Keratinocyte (primary cell): ENCODE measurements around the gene IL17REL. TPM values are rescaled to one million over a fixed set of nuclear protein-coding genes. Genes with fewer than 3 reads are reported as not detected.

Source experiments
- DNase-seq: peaks from one replicate; pipeline ENCODE4 v3.0.0-alpha.2; 2011; ENCODE audit warnings: low read depth, missing footprints, low spot score
- FAIRE-seq: peaks from 2 replicates; lab custom pipeline; 2011; peaks lifted over from hg19 to GRCh38; lab: Jason Lieb, UNC
- H2AFZ ChIP-seq: 2 replicates; pipeline ENCODE4 v1.6.0; 2012; ENCODE audit warnings: low read length, control low read depth, inconsistent platforms; ENCODE audit not compliant: control insufficient read depth
- H3K27ac ChIP-seq: 2 replicates; pipeline ENCODE4 v1.5.1; 2011; ENCODE audit warnings: low read length; ENCODE audit not compliant: control insufficient read depth, insufficient read depth
- H3K27me3 ChIP-seq: 3 replicates; pipeline ENCODE4 v1.6.0; 2011; ENCODE audit warnings: low read length; ENCODE audit not compliant: control insufficient read depth, insufficient read depth; ENCODE audit errors: extremely low read depth
- H3K36me3 ChIP-seq, 2 experiments: 2 replicates in 1 of 2; 3 replicates in 1 of 2; pipeline ENCODE4 v1.5.1; 2011; ENCODE audit warnings: low read length in 2 of 2, mild to moderate bottlenecking in 1 of 2; ENCODE audit not compliant: control insufficient read depth in 2 of 2, insufficient read depth in 2 of 2; ENCODE audit errors: extremely low read depth in 1 of 2
- H3K4me1 ChIP-seq: 3 replicates; pipeline ENCODE4 v1.5.1; 2011; ENCODE audit warnings: low read length; ENCODE audit not compliant: control insufficient read depth, insufficient read depth; ENCODE audit errors: extremely low read depth
- H3K4me2 ChIP-seq: 3 replicates; pipeline ENCODE4 v1.6.0; 2011; ENCODE audit warnings: low read depth, low read length; ENCODE audit not compliant: control insufficient read depth, insufficient read depth; ENCODE audit errors: extremely low read depth
- H3K4me3 ChIP-seq, 3 experiments: fragments of 200-600 bp in 1 of 3; sonication (generic) in 1 of 3; 2 replicates in 2 of 3; 3 replicates in 1 of 3; pipeline ENCODE4 v1.5.1; 2011 to 2016; ENCODE audit warnings: low read length in 3 of 3, mild to moderate bottlenecking in 3 of 3, control low read depth in 2 of 3, inconsistent platforms in 1 of 3, low read depth in 1 of 3, mixed read lengths in 1 of 3, mixed run types in 1 of 3, moderate library complexity in 1 of 3; ENCODE audit not compliant: control insufficient read depth in 2 of 3, insufficient read depth in 2 of 3; ENCODE audit errors: extremely low read depth in 1 of 3
- H3K79me2 ChIP-seq: 2 replicates; pipeline ENCODE4 v1.6.0; 2012; ENCODE audit warnings: low read length; ENCODE audit not compliant: control insufficient read depth, insufficient read depth
- H3K9ac ChIP-seq: 3 replicates; pipeline ENCODE4 v1.6.0; 2011; ENCODE audit warnings: low read length; ENCODE audit not compliant: control insufficient read depth, insufficient read depth; ENCODE audit errors: extremely low read depth
- H3K9me1 ChIP-seq: 3 replicates; pipeline ENCODE4 v1.6.0; 2011; ENCODE audit warnings: low read length; ENCODE audit not compliant: control insufficient read depth, insufficient read depth; ENCODE audit errors: extremely low read depth
- H3K9me3 ChIP-seq: 2 replicates; pipeline ENCODE4 v1.5.1; 2012; ENCODE audit warnings: low read depth, low read length; ENCODE audit not compliant: control insufficient read depth
- H4K20me1 ChIP-seq: 3 replicates; pipeline ENCODE4 v1.6.0; 2011; ENCODE audit warnings: low read length; ENCODE audit not compliant: control insufficient read depth, insufficient read depth; ENCODE audit errors: extremely low read depth
- EZH2 ChIP-seq: IDR thresholded peaks from one replicate; pipeline ENCODE4 v1.6.1; 2012; ENCODE audit warnings: inconsistent platforms, mild to moderate bottlenecking, low read length, moderate library complexity
- dilution Hi-C: fragments of 300-500 bp; cut with MboI; formaldehyde crosslinking; loops from one replicate; pipeline ENCODE4 v1.7.0; 2020; ENCODE audit warnings: low sequenced_read_pairs; ENCODE audit not compliant: extremely low pct_ligation_motif_present
- polyA plus RNA-seq, 5 experiments: library from polyadenylated mRNA; depleted of rRNA in 3 of 5; stranded (reverse) in 3 of 5; stranded (forward) in 1 of 5; unstranded in 1 of 5; fragments of >200 nt; gene quantifications; 1 replicate in 1 of 5; 2 replicates in 3 of 5; 3 replicates in 1 of 5; pipeline versions ENCODE4 v1.2.1 to v1.2.3, GENCODE V29; 2011 to 2012; ENCODE audit warnings: missing spikeins in 2 of 5, low read depth in 1 of 5, low replicate concordance in 1 of 5
- TF ChIP-seq, protein P1 (sequence below), 3 experiments: IDR thresholded peaks in 1 of 3; conservative IDR thresholded peaks in 1 of 3; optimal IDR thresholded peaks in 1 of 3; 2 replicates in 2 of 3; 3 replicates in 1 of 3; pipeline versions ENCODE3 to v1.5.1; 2011; ENCODE audit warnings: low read length in 3 of 3, mild to moderate bottlenecking in 3 of 3, moderate library complexity in 2 of 3, control low read depth in 1 of 3, inconsistent platforms in 1 of 3; ENCODE audit not compliant: insufficient read depth in 2 of 3; ENCODE audit errors: extremely low read depth in 1 of 3

The IL17REL gene
- polyA plus RNA-seq, 1 donor (not counting 4 experiments of a cell fraction or from before 2014, with no cell fraction given), result not detected

DNA sequence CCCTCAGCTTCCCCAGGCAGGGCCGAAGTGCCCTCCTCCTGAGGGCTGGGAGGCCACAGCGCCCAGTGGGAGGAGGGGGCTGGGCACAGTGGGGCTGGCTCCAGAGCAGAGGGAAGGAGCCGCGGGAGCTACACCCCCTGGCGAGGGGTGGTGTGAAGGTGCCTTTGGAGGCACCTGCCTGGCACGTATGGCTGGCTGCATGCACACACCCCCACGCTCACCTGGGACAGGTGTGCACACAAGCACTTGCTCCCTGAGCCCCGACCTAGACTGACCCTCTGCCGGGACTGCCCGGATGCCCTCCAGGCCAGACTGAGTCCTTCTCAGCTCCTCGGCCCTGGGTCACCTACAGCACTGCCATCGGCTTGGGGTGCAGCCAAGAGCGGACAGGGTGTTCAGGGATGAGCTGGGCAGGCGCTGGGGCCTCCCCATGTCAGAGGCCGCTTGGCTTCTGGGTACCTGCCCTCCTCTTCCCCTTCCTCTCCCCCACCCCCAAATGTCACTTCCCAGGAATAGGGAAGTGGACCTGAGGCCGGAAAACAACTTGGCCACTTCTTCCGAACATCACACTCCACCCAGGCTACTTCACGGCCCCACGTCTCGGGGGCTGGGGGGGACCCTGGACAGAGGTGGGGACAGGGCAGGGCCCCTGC lies 59.4 kb downstream of the IL17REL start:
- FAIRE-seq, result no peak

DNA sequence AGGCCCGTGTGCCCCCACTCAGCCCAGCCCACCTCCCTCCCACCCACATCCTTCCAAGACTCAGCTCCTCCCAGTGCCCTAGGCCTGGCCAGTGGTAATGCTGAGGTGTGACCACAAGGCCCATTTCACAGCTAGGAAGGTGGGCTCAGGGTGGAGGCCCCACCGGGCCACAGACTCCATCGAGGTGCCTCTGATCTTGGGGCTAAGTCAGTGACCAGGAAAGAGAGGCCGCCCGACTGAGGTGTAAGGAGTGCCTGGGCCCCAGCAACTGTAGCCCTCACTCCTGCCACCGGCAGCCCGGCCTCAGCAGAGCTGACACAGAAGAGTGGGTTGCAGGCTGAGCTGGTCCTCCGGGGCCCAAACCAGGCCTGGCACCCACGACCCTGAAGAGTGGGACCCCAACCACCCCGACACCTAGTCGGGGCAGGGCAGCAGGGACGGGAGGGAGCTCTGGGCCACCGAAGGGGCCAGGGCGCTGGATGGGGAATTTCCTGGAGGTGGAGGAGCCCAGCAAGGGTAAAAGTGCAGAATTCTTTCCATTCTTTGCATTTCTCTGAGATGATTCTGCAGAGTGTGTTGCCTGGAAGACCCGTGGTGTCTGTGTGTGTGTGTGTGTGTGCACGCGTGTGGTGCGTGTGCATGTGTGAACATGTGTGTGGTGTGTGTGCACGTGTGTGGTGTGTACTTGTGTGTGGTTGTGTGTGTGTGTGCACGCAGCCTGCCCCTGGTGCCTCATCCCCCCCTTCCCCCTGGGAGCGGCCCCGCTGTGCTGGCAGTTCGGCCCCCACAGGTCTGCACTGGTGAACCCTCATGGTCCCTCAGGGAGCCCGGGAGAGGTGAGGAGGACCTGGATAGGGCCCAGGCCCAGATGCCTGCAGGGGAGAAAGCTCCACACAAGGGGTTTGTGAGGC lies 60.3 kb downstream of the IL17REL start:
- Histone ChIP-seq H4K20me1 (no peaks in the 10 kb centered on the region), H3K4me3 (no peak overlapping the region), H2AFZ (peak overlapping the region; percentile 33), H3K36me3 (no peaks in the 10 kb centered on the region), H3K27me3 (no peaks in the 10 kb centered on the region), H3K9me1 (no peaks in the 10 kb centered on the region), H3K9me3 (no peaks in the 10 kb centered on the region), H3K4me2 (peak overlapping the region; percentile 35), H3K9ac (peak overlapping the region; percentile 72), H3K79me2 (no peaks in the 10 kb centered on the region), H3K27ac (peak overlapping the region; percentile 69), H3K4me1 (peaks cover 31% of the 10 kb centered on the region)
- no peak for FAIRE-seq
- dilution Hi-C loops, result no loop called here
- DNase-seq, result no peak
- TF ChIP-seq, protein P1, sequence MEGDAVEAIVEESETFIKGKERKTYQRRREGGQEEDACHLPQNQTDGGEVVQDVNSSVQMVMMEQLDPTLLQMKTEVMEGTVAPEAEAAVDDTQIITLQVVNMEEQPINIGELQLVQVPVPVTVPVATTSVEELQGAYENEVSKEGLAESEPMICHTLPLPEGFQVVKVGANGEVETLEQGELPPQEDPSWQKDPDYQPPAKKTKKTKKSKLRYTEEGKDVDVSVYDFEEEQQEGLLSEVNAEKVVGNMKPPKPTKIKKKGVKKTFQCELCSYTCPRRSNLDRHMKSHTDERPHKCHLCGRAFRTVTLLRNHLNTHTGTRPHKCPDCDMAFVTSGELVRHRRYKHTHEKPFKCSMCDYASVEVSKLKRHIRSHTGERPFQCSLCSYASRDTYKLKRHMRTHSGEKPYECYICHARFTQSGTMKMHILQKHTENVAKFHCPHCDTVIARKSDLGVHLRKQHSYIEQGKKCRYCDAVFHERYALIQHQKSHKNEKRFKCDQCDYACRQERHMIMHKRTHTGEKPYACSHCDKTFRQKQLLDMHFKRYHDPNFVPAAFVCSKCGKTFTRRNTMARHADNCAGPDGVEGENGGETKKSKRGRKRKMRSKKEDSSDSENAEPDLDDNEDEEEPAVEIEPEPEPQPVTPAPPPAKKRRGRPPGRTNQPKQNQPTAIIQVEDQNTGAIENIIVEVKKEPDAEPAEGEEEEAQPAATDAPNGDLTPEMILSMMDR (optimal IDR thresholded peaks at IDR 0.05 in 1 of 3, IDR thresholded peaks at IDR 0.05 in 1 of 3, conservative IDR thresholded peaks at IDR 0.05 in 1 of 3; ENCODE audit: extremely low read depth in 1 of 3, insufficient read depth in 2 of 3, low read length in 3 of 3), result no peak
- TF ChIP-seq EZH2, result no peak

More for the DNA sequence above, 59.4 kb downstream of the IL17REL start:
- Histone ChIP-seq H3K27me3 (no peaks in the 10 kb centered on the region), H2AFZ (no peak overlapping the region), H3K4me1 (peaks cover 31% of the 10 kb centered on the region), H3K9ac (no peak overlapping the region), H3K9me1 (no peaks in the 10 kb centered on the region), H3K27ac (no peak overlapping the region), H3K4me2 (no peak overlapping the region), H4K20me1 (no peaks in the 10 kb centered on the region), H3K36me3 (no peaks in the 10 kb centered on the region), H3K4me3 (no peak overlapping the region), H3K79me2 (no peaks in the 10 kb centered on the region), H3K9me3 (no peaks in the 10 kb centered on the region)
- TF ChIP-seq, protein P1 (optimal IDR thresholded peaks at IDR 0.05 in 1 of 3, IDR thresholded peaks at IDR 0.05 in 1 of 3, conservative IDR thresholded peaks at IDR 0.05 in 1 of 3; ENCODE audit: extremely low read depth in 1 of 3, insufficient read depth in 2 of 3, low read length in 3 of 3), result no peak
- no peak for TF ChIP-seq EZH2
- dilution Hi-C loops, result no loop called here
- no peak for DNase-seq
